Measurements from ENCODE around the gene EIF3B.
A peak's percentile ranks its signal among the peaks of the same experiment; 100 is the strongest.
"Not testable (repeated sequence)": the region's sequence is repeated elsewhere in the genome, so short reads cannot be mapped to it uniquely, and the experiment has no call there.

The EIF3B gene

GRCh38 chr7:2354186-2354938 is at the start of gene EIF3B:
Gene EIF3B, plus strand, starts transcription at chr7:2354827. Its CDS starts 95 bp downstream, at chr7:2354922.
- peak; percentile 94 for DNase-seq (ENCODE audit: low read depth, low spot score)

- DNase-seq (ENCODE audit: low read depth, low spot score), result not testable (repeated sequence)
Measured at GRCh38 chr7:2305258-2305657, 49.4 kb upstream of the EIF3B start.

GRCh38 chr7:2306688-2307087 is 47.9 kb upstream of the EIF3B start:
- no peak for DNase-seq (ENCODE audit: low read depth, low spot score)

GRCh38 chr7:2307690-2308107 is 46.9 kb upstream of the EIF3B start:
- DNase-seq (ENCODE audit: low read depth, low spot score), result no peak

GRCh38 chr7:2309889-2310331 is 44.7 kb upstream of the EIF3B start:
- DNase-seq (ENCODE audit: low read depth, low spot score), result peak; percentile 26

- DNase-seq (ENCODE audit: low read depth, low spot score), result no peak
Measured at GRCh38 chr7:2312267-2312929, 42.2 kb upstream of the EIF3B start.

- no peak for DNase-seq (ENCODE audit: low read depth, low spot score)
Measured at GRCh38 chr7:2313450-2314208, 41.0 kb upstream of the EIF3B start.

- peak; percentile 37 for DNase-seq (ENCODE audit: low read depth, low spot score)
Measured at GRCh38 chr7:2314209-2314955, 40.2 kb upstream of the EIF3B start, which contains the start of gene SNX8. Gene SNX8, minus strand, starts transcription at chr7:2314441. Its CDS starts 20 bp downstream, at chr7:2314421.

GRCh38 chr7:2314956-2315530 is 39.6 kb upstream of the EIF3B start:
- not testable (repeated sequence) for DNase-seq (ENCODE audit: low read depth, low spot score)

- DNase-seq (ENCODE audit: low read depth, low spot score), result no peak
Measured at GRCh38 chr7:2315787-2316186, 38.8 kb upstream of the EIF3B start.

- DNase-seq (ENCODE audit: low read depth, low spot score), result no peak
Measured at GRCh38 chr7:2316578-2316977, 38.0 kb upstream of the EIF3B start.

GRCh38 chr7:2317556-2318293 is 36.9 kb upstream of the EIF3B start:
- DNase-seq (ENCODE audit: low read depth, low spot score), result no peak

- DNase-seq (ENCODE audit: low read depth, low spot score), result no peak
Measured at GRCh38 chr7:2321020-2321419, 33.6 kb upstream of the EIF3B start.

- no peak for DNase-seq (ENCODE audit: low read depth, low spot score)
Measured at GRCh38 chr7:2325162-2325561, 29.5 kb upstream of the EIF3B start.

- DNase-seq (ENCODE audit: low read depth, low spot score), result no peak
Measured at GRCh38 chr7:2326951-2327350, 27.7 kb upstream of the EIF3B start.

GRCh38 chr7:2330493-2330892 is 24.1 kb upstream of the EIF3B start:
- DNase-seq (ENCODE audit: low read depth, low spot score), result no peak

GRCh38 chr7:2331707-2332106 is 22.9 kb upstream of the EIF3B start:
- DNase-seq (ENCODE audit: low read depth, low spot score), result no peak

- DNase-seq (ENCODE audit: low read depth, low spot score), result not testable (repeated sequence)
Measured at GRCh38 chr7:2332606-2333231, 21.9 kb upstream of the EIF3B start.

- no peak for DNase-seq (ENCODE audit: low read depth, low spot score)
Measured at GRCh38 chr7:2336626-2337299, 17.9 kb upstream of the EIF3B start.

Measured in smooth muscle cell of the brain vasculature (primary cell).